ENCODE results near the gene CDHR4.

- TF ChIP-seq CTCF (IDR thresholded peaks at IDR 0.05) (no peak), POLR2AphosphoS5 (IDR thresholded peaks at IDR 0.05; ENCODE audit: insufficient read depth in 1 of 2, low read depth in 1 of 2) (no peak)
Observed at GRCh38 chr3:49785565-49786356, 13.9 kb downstream of the CDHR4 start.

All from vagina (tissue), 2 donors.